Memory B cell (primary cell): Measurements from ENCODE around the gene OGDH.
"Not testable (repeated sequence)": the region's sequence is repeated elsewhere in the genome, so short reads cannot be mapped to it uniquely, and the experiment has no call there.

Source experiments
- ATAC-seq: fragments of 150-1000 bp; cut with Tn5 transposase; 2 replicates; pipeline ENCODE4 v1.10.0; 2021; ENCODE audit warnings: low read depth, mild to moderate bottlenecking, moderate library complexity
- DNase-seq, 2 donors: peaks; one replicate each; pipeline ENCODE4 v3.0.0; 2022; ENCODE audit warnings: low spot score in 2 of 2
- H3K27ac Mint-ChIP-seq: one replicate; pipeline ENCODE4 v1.8.0; 2022; ENCODE audit warnings: mild to moderate bottlenecking, moderate library complexity, mixed read lengths
- H3K27me3 Mint-ChIP-seq: one replicate; pipeline ENCODE4 v1.8.0; 2022; ENCODE audit warnings: mixed read lengths
- H3K36me3 Mint-ChIP-seq: one replicate; pipeline ENCODE4 v1.8.0; 2022; ENCODE audit warnings: mild to moderate bottlenecking, mixed read lengths
- H3K4me1 Mint-ChIP-seq: one replicate; pipeline ENCODE4 v1.8.0; 2022; ENCODE audit warnings: mixed read lengths
- H3K4me3 Mint-ChIP-seq: one replicate; pipeline ENCODE4 v1.8.0; 2022; ENCODE audit warnings: mild to moderate bottlenecking, moderate library complexity, mixed read lengths
- H3K9me3 Mint-ChIP-seq: one replicate; pipeline ENCODE4 v1.8.0; 2022; ENCODE audit warnings: mixed read lengths

The OGDH gene

DNA sequence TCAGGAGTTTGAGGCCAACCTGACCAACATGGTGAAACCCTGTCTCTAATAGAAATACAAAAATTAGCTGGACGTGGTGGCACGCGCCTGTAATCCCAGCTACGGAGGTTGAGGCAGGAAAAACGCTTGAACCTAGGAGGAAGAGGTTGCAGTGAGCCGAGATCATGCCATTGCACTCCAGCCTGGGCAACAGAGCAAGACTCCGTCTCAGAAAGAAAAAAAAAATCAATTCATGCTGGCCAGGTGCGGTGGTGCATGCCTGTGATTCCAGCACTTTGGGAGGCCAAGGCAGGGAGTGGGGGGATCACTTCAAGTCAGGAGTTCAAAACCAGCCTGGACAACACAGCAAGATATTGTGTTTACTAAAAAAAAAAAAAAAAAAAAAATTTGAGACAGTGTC is 9.2 kb upstream of the OGDH start:
- DNase-seq, H3K4me3 Mint-ChIP-seq, H3K36me3 Mint-ChIP-seq, H3K9me3 Mint-ChIP-seq, H3K27ac Mint-ChIP-seq, ATAC-seq, H3K4me1 Mint-ChIP-seq: not testable (repeated sequence)
- peaks cover 11% of the 10 kb centered on the region for H3K27me3 Mint-ChIP-seq

DNA sequence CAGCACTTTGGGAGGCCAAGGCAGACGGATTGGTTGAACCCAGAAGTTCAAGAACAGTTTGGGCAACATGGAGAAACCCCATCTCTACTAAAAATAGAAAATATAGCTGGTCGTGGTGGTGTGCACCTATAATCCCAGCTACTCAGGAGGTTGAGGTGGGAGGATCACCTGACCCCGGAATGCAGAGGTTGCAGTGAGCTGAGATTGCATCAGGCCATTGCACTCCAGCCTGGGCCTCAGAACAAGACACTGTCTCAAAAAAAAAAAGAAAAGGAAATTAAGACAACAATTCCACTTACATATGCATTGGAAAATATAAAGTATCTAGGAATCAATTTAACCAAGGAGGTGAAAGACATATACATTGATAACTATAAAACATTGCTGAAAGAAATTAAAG is 7.2 kb upstream of the OGDH start:
- Mint-ChIP-seq H3K27ac (no peak overlapping the region), H3K36me3 (no peaks in the 10 kb centered on the region), H3K27me3 (peaks cover 9% of the 10 kb centered on the region), H3K4me3 (no peak overlapping the region), H3K4me1 (peaks cover 8% of the 10 kb centered on the region), H3K9me3 (no peaks in the 10 kb centered on the region)
- DNase-seq (no peak), ATAC-seq (no peak)

DNA sequence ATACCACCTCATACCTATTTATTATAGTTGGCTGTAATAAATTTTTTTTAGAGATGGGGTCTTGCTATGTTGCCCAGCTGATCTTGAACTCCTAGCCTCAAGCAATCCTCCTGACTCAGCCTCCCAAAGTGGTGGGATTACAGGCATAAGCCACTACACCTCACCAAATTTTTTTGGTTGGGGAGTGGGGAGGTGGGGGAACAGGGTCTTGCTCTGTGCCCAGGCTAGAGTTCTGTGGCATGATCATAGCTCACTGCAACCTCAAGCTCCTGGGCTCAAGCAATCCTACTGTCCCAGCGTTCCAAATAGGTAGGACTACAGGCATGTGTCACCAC is 3.9 kb upstream of the OGDH start:
- Mint-ChIP-seq H3K27ac (no peak overlapping the region), H3K4me1 (peaks cover 17% of the 10 kb centered on the region), H3K36me3 (no peaks in the 10 kb centered on the region), H3K27me3 (peaks cover 6% of the 10 kb centered on the region), H3K9me3 (no peaks in the 10 kb centered on the region), H3K4me3 (no peak overlapping the region)
- no peak for ATAC-seq
- DNase-seq, result no peak

DNA sequence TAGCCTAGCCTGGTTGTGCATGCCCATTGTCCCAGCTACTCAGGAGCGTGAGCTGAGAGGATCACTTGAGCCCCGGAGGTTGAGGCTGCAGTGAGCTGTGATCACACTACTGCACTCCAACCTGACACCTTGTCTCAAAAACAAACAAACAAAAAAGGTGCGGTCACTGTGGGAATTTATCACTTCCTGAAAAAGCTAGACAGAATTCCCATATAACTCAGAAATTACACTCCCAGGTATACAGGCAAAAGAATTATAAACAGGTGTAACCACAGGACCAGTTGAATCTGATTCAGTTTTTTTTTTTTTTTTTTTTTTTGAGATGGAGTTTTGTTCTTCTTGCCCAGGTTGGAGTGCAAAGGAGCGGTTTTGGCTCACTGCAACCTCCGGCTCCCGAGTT is 3.2 kb upstream of the OGDH start:
- no peak overlapping the region for H3K4me3 Mint-ChIP-seq
- H3K9me3 Mint-ChIP-seq, result no peaks in the 10 kb centered on the region
- no peak for ATAC-seq
- H3K27me3 Mint-ChIP-seq, result peaks cover 6% of the 10 kb centered on the region
- peaks cover 19% of the 10 kb centered on the region for H3K4me1 Mint-ChIP-seq
- no peaks in the 10 kb centered on the region for H3K36me3 Mint-ChIP-seq
- no peak for DNase-seq
- H3K27ac Mint-ChIP-seq, result no peak overlapping the region

DNA sequence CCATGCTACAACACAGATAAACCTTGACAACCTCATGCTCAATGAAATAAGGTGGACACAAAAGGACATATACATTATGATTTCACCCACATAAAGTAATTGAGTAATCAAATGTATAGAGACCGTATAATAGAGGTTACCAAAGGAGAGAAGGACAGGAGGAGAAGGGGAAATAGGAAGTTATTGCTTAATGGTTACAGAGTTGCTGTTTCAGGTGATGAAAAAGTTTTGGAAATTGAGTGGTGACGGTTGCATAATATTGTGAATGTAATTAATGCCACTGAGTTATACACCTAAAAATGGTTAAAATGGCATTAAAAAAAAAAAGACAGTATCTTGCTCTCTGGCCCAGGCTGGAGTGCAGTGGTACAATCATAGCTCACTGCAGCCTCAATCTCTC is 1.5 kb upstream of the OGDH start:
- Mint-ChIP-seq H3K27ac (peak overlapping the region; percentile 17), H3K4me1 (peaks cover 22% of the 10 kb centered on the region), H3K36me3 (no peaks in the 10 kb centered on the region), H3K27me3 (peaks cover 6% of the 10 kb centered on the region), H3K9me3 (no peaks in the 10 kb centered on the region), H3K4me3 (no peak overlapping the region)
- DNase-seq, result no peak
- no peak for ATAC-seq

DNA sequence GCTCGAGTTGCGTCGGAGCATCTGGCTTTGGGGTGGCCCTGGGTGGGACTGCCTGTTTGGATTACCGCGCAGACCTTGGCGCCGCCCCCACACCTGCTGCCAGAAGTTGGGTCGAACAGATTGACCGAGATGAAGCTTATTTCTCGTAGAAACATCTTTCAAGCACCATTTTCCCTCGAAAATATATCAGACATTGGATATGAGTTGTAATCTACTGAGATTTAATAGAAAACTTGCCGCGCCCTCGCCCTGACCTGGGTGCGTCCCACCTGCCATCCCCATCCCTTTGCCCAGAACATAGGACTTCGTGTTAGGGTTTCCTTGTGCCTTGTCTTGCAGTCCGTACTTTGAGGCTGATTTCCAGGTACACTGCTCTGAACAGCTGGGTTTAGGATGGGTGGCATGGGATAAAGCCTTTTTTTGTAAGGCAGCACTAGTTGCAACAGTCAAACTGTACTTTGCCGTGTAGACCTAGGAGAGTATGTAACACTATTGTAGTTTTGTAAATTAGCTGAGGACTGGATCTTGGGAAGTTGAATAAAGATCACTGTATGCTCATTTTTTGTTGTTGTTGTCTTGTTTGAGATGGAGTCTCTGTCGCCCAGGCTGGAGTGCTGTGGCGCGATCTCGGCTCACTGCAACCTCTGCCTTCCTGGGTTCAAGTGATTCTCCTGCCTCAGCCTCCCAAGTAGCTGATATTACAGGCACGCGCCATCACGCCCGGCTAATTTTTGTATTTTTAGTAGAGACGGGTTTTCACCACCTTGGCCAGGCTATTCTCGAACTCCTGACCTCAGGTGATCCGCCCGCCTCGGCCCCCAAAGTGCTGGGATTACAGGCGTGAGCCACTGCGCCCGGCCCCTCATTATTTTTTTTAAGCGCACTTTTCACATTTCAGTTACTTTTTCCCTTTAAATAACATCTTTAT is 978 bp downstream of the OGDH start:
- H3K27ac Mint-ChIP-seq, result peak overlapping the region; percentile 98
- ATAC-seq (peak; percentile 20), DNase-seq (no peak)
- no peaks in the 10 kb centered on the region for H3K36me3 Mint-ChIP-seq
- H3K27me3 Mint-ChIP-seq, result no peaks in the 10 kb centered on the region
- no peaks in the 10 kb centered on the region for H3K9me3 Mint-ChIP-seq
- peak overlapping the region; percentile 94 for H3K4me3 Mint-ChIP-seq
- H3K4me1 Mint-ChIP-seq, result peaks cover 23% of the 10 kb centered on the region

DNA sequence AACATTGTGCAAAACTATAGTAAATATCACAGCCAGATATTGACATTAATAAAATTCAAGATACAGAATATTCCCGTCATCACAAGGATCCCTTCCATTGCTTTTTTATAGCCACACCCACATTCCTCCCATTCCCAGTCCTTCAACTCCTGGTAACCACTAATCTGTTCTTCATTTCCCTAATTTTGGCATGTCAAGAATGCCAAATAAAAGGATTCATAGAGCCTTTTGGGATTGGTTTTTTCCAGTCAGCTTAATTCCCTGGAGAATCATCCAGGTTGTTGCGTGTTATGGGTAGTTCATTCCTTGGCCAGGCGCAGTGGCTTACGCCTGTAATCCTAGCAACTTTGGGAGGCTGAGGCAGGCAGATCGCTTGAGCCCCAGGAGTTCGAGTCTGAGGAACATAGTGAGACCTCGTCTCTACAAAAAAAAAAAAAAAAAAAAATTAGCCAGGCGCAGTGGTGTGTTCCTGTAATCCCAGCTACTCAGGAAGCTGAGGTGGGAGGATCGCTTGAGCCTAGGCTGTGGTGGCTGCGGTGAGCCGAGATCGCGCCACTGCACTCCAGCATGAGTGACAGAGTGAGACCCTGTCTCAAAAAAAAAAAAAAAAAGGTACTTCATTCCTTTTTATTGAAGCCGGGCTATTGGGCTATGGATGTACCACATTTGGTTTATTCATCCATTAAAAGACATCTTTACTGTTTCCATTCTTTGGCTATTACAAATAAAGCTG is 2.7 kb downstream of the OGDH start:
- Mint-ChIP-seq H3K4me3 (no peak overlapping the region), H3K4me1 (peaks cover 26% of the 10 kb centered on the region), H3K9me3 (no peaks in the 10 kb centered on the region), H3K27ac (no peak overlapping the region), H3K27me3 (no peaks in the 10 kb centered on the region), H3K36me3 (no peaks in the 10 kb centered on the region)
- DNase-seq, result no peak
- ATAC-seq, result no peak

DNA sequence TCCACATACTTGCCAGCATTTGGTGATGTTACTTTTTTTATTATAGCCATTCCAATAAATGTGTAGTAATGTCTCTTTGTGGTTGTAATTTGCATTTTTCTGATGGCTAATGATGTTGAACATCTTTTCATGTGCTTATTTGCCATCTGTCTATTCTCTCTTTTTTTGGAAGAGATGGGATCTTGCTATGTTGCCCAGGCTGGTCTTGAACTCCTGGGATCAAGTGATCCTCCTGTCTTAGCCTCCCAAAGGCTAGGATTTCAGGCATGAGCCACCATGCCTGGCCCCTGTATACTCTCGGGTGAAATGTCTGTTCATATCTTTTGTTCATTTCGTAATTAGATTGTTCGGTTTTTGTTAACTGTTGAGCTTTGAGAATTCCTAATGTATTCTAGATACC is 3.4 kb downstream of the OGDH start:
- H3K4me1 Mint-ChIP-seq, result peaks cover 32% of the 10 kb centered on the region
- no peak overlapping the region for H3K27ac Mint-ChIP-seq
- DNase-seq, result no peak
- H3K36me3 Mint-ChIP-seq, result no peaks in the 10 kb centered on the region
- H3K9me3 Mint-ChIP-seq, result no peaks in the 10 kb centered on the region
- H3K27me3 Mint-ChIP-seq, result no peaks in the 10 kb centered on the region
- no peak overlapping the region for H3K4me3 Mint-ChIP-seq
- ATAC-seq, result no peak

DNA sequence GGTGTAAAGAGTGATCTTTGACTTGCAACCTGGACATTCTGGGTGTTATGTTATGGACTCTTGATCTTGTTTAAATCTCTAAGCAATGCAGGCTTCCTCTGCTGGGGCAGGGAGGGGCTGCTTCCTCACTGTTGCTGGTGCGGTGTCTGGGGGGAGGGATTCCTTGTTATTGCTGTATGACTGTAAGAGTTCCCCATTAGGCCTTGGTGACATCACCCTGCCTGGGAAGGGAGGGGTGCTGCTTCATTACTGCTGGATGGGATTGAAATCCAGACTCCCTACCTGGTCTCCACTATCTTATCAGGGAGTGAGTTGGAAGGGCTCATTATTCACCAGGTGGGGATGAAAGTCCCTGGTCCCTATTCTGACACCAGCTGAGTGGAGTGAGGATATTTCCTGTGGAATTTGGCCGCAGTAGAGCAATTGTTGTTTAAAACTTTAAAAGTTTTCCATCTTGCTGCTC is 8.8 kb downstream of the OGDH start:
- Mint-ChIP-seq H3K27ac (peak overlapping the region; percentile 89), H3K4me3 (peak overlapping the region; percentile 73), H3K27me3 (no peaks in the 10 kb centered on the region), H3K36me3 (peaks cover 7% of the 10 kb centered on the region), H3K9me3 (no peaks in the 10 kb centered on the region), H3K4me1 (peaks cover 39% of the 10 kb centered on the region)
- DNase-seq (peak in 1 of 2 donors; percentile 23), ATAC-seq (peak; percentile 88)

DNA sequence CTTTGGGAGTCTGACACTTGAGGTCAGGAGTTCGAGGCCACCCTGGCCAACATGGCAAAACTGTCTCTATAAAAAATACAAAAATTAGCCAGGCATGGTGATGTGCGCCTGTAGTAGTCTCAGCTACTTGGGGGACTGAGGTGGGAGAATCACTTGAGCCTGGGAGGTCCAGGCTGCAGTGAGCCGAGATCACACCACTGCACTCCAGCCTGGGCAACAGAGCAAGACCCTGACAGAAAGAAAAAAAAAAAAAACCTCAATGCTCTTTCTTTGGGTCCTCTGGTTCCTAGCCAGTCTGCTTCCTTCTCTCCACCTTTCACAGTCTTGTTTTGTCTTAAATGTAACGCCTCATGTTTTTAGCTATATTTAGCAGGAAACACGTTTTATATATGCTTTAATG is 9.4 kb downstream of the OGDH start:
- Mint-ChIP-seq H3K27me3 (no peaks in the 10 kb centered on the region), H3K36me3 (peaks cover 7% of the 10 kb centered on the region), H3K4me1 (peaks cover 39% of the 10 kb centered on the region), H3K9me3 (no peaks in the 10 kb centered on the region), H3K4me3 (no peak overlapping the region), H3K27ac (peak overlapping the region; percentile 36)
- ATAC-seq (no peak), DNase-seq (no peak)

DNA sequence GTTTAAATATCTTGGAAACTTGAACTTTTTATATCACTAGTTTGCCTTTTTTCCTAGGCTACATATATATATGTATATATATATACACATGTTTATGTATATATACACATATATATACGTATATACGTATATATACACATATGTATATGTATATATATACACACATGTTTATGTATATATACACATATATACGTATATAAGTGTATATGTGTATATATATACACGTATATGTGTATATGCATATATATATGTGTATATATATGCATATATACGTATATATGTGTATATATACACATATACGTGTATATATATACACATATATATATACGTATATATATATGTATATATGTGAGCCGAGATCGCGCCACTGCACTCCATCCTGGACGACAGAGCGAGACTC is 10.1 kb downstream of the OGDH start:
- DNase-seq, result no peak
- Mint-ChIP-seq H3K9me3 (no peaks in the 10 kb centered on the region), H3K36me3 (peaks cover 7% of the 10 kb centered on the region), H3K27me3 (no peaks in the 10 kb centered on the region), H3K27ac (no peak overlapping the region), H3K4me1 (peaks cover 43% of the 10 kb centered on the region), H3K4me3 (no peak overlapping the region)
- no peak for ATAC-seq

DNA sequence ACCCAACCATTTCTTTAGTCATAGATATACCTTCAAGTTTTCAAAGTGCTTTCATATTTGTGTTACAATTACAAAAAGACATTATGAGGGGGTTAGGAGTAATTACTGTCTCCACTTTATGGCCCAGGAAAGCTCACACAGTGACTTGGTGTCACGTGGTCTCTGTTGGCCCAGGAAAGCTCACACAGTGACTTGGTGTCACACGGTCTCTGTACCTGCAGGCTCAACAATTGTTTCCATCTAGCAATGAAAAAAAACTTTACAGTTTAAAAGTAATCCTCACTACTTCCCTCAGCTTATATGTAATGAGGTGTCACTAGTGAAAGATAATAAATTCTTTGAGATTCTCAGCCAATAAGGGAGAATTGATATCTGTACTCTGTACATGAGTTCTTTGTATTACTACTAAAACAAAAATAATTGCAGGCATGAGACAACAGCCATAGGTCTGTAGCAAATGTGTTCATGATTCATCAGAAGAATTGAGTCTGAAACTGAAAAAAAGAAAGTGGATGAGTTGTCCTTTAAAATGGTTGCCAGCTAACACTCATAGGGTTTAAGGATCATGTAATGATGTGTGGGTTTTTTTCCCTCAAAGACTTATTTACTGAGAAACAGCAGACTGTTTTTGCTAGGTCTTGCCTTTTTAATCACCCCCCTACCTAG is 10.9 kb downstream of the OGDH start:
- no peaks in the 10 kb centered on the region for H3K9me3 Mint-ChIP-seq
- H3K27ac Mint-ChIP-seq, result no peak overlapping the region
- H3K4me1 Mint-ChIP-seq, result peaks cover 40% of the 10 kb centered on the region
- no peaks in the 10 kb centered on the region for H3K27me3 Mint-ChIP-seq
- no peak overlapping the region for H3K4me3 Mint-ChIP-seq
- DNase-seq (no peak), ATAC-seq (no peak)
- peaks cover 7% of the 10 kb centered on the region for H3K36me3 Mint-ChIP-seq

DNA sequence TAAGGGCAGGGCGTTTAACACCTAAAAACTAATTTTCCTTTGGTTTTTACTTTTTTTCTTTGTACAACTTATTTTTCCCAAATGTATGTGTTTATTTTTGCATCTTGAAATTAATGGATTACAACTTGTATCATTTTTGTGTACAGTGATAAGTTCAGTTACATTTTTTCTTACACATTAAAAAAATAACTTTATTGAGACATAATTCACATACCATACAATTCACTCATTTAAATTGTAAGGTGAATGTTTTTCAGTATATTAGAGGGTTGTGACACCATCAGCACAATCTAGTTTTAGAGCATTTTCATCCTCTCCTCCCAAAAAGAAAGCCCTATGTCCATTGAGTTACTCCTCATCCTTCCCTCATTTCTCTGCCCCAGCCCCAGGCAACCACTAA is 11.6 kb downstream of the OGDH start:
- Mint-ChIP-seq H3K9me3 (no peaks in the 10 kb centered on the region), H3K27me3 (no peaks in the 10 kb centered on the region), H3K27ac (peak overlapping the region; percentile 90), H3K4me3 (no peak overlapping the region), H3K36me3 (peaks cover 7% of the 10 kb centered on the region), H3K4me1 (peaks cover 45% of the 10 kb centered on the region)
- ATAC-seq (no peak), DNase-seq (no peak)

DNA sequence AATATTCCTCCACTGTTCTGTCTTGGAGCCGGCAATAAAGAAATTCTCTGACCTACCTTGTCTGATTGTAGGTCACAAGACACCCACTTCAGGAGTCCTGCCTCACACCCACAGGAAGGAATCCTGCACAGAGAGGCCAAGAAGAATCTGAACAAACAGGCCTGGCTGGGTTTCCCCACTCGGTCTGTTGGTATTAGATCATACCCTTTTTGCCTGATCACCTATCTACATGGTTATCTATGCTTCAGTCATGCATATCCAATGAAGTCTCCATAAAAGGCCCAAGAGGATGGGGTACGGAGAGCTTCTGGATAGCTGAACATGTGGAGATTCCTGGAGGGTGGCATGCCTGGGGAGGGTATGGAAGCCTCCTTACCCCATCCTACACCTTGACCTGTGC is 12.3 kb downstream of the OGDH start:
- Mint-ChIP-seq H3K36me3 (peaks cover 7% of the 10 kb centered on the region), H3K4me3 (peak overlapping the region; percentile 32), H3K9me3 (no peaks in the 10 kb centered on the region), H3K27ac (peak overlapping the region; percentile 90), H3K27me3 (no peaks in the 10 kb centered on the region), H3K4me1 (peaks cover 47% of the 10 kb centered on the region)
- DNase-seq, result no peak
- ATAC-seq, result peak; percentile 61
